Measurements from ENCODE around the gene ZNF536.

GRCh38 chr19:30403203-30403985 is 31.2 kb downstream of the ZNF536 start:
- TF ChIP-seq EZH2 (IDR thresholded peaks at IDR 0.05; ENCODE audit: borderline replicate concordance, low read depth, low read length, severe bottlenecking) (no peak), POLR2A (IDR thresholded peaks at IDR 0.05; ENCODE audit: low read depth, low read length) (no peak), POLR2AphosphoS5 (IDR thresholded peaks at IDR 0.05; ENCODE audit: insufficient read depth, low read depth, low read length) (no peak), CTCF (IDR thresholded peaks at IDR 0.05; ENCODE audit: extremely low read depth in 1 of 2, insufficient read depth in 1 of 2, low read depth in 1 of 2, low read length in 2 of 2) (no peak), MYC (IDR thresholded peaks at IDR 0.05; ENCODE audit: low read depth, low read length) (no peak), GATA2 (IDR thresholded peaks at IDR 0.05; ENCODE audit: insufficient read depth, insufficient read length, low read depth, low read length) (no peak), JUN (IDR thresholded peaks at IDR 0.05; ENCODE audit: borderline replicate concordance, insufficient read depth, insufficient read length, low read depth) (no peak)
- TF ChIP-seq, protein P1, sequence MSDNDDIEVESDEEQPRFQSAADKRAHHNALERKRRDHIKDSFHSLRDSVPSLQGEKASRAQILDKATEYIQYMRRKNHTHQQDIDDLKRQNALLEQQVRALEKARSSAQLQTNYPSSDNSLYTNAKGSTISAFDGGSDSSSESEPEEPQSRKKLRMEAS (IDR thresholded peaks at IDR 0.05; ENCODE audit: insufficient read depth, insufficient read length) = no peak
